WTC11 (cell line): Measurements from ENCODE around the gene MX2.

Source experiments
- ATF1 ChIP-seq: sonication (generic); formaldehyde crosslinking; IDR thresholded peaks from 2 replicates; pipeline ENCODE4 v1.8.1; 2023; ENCODE audit warnings: mild to moderate bottlenecking, moderate library complexity, missing genetic modification reagents
- CREB1 ChIP-seq: sonication (generic); formaldehyde crosslinking; IDR thresholded peaks from 2 replicates; pipeline ENCODE4 v1.8.0; 2023; ENCODE audit warnings: mild to moderate bottlenecking, missing genetic modification reagents
- CREM ChIP-seq: sonication (generic); formaldehyde crosslinking; IDR thresholded peaks from 2 replicates; pipeline ENCODE4 v1.8.1; 2022; ENCODE audit warnings: mild to moderate bottlenecking, missing genetic modification reagents, moderate library complexity
- FOXK1 ChIP-seq: sonication (generic); formaldehyde crosslinking; IDR thresholded peaks from 2 replicates; pipeline ENCODE4 v1.8.0; 2022; ENCODE audit warnings: mild to moderate bottlenecking, moderate library complexity, missing genetic modification reagents
- GRHL2 ChIP-seq: fragments of 250-450 bp; sonication (Bioruptor Pico); IDR thresholded peaks from 2 replicates; pipeline ENCODE4 v1.8.0; 2022; ENCODE audit warnings: mild to moderate bottlenecking, moderate library complexity; ENCODE audit not compliant: insufficient replicate concordance, severe bottlenecking
- GTF2I ChIP-seq: fragments of 250-450 bp; sonication (Bioruptor Pico); conservative IDR thresholded peaks from 2 replicates; pipeline ENCODE4 v1.4.0; 2021; ENCODE audit warnings: mild to moderate bottlenecking
- NR1H2 ChIP-seq: sonication (generic); formaldehyde crosslinking; IDR thresholded peaks from 2 replicates; pipeline ENCODE4 v1.9.0; 2021; ENCODE audit warnings: mild to moderate bottlenecking, moderate library complexity, missing genetic modification reagents
- NR3C1 ChIP-seq: sonication (generic); formaldehyde crosslinking; conservative IDR thresholded peaks from 2 replicates; pipeline ENCODE4 v1.8.1; 2023; ENCODE audit warnings: low read depth, mild to moderate bottlenecking, missing genetic modification reagents
- ZNF232 ChIP-seq: sonication (generic); formaldehyde crosslinking; IDR thresholded peaks from 2 replicates; pipeline ENCODE4 v1.8.0; 2022; ENCODE audit warnings: mild to moderate bottlenecking, missing genetic modification reagents
- TF ChIP-seq, protein P1 (sequence below): fragments of 200-600 bp; IDR thresholded peaks from 2 replicates; pipeline ENCODE4 v1.8.0; 2022; ENCODE audit warnings: antibody characterized with exemption
- TF ChIP-seq, protein P2 (sequence below): sonication (generic); formaldehyde crosslinking; IDR thresholded peaks from 2 replicates; pipeline ENCODE4 v1.8.1; 2023; ENCODE audit warnings: mild to moderate bottlenecking, missing genetic modification reagents, moderate library complexity
- TF ChIP-seq, protein P3 (sequence below): fragments of 250-450 bp; sonication (Bioruptor Pico); IDR thresholded peaks from 2 replicates; pipeline ENCODE4 v1.9.0; 2021; ENCODE audit warnings: mild to moderate bottlenecking
- TF ChIP-seq, protein P4 (sequence below): sonication (generic); formaldehyde crosslinking; IDR thresholded peaks from 2 replicates; pipeline ENCODE4 v1.8.1; 2022; ENCODE audit warnings: missing genetic modification reagents, borderline replicate concordance
- TF ChIP-seq, protein P5 (sequence below): sonication (generic); formaldehyde crosslinking; conservative IDR thresholded peaks from 2 replicates; pipeline ENCODE4 v1.8.1; 2022; ENCODE audit warnings: mild to moderate bottlenecking, missing genetic modification reagents

DNA sequence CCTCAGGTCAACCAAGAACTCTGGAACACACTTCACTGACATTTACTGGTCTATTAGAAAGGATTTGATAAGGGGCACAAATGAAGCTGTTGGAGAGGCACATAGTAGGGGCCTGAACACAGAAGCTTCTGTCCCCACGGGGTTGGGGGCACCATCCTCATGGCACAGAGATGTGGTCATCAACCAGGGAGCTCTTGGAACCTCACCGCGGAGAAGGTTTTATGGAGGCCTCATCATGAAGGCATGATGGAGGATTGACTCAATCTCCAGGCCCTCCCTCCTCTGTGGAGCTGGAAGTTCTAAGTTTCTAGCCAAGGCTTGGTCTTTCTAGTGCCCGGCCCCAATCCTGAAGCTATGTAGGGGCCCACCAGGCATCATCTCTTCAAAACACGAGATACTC, 87.8 kb downstream of the MX2 start:
- TF ChIP-seq, protein P1, sequence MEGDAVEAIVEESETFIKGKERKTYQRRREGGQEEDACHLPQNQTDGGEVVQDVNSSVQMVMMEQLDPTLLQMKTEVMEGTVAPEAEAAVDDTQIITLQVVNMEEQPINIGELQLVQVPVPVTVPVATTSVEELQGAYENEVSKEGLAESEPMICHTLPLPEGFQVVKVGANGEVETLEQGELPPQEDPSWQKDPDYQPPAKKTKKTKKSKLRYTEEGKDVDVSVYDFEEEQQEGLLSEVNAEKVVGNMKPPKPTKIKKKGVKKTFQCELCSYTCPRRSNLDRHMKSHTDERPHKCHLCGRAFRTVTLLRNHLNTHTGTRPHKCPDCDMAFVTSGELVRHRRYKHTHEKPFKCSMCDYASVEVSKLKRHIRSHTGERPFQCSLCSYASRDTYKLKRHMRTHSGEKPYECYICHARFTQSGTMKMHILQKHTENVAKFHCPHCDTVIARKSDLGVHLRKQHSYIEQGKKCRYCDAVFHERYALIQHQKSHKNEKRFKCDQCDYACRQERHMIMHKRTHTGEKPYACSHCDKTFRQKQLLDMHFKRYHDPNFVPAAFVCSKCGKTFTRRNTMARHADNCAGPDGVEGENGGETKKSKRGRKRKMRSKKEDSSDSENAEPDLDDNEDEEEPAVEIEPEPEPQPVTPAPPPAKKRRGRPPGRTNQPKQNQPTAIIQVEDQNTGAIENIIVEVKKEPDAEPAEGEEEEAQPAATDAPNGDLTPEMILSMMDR = no peak
- TF ChIP-seq, protein P2, sequence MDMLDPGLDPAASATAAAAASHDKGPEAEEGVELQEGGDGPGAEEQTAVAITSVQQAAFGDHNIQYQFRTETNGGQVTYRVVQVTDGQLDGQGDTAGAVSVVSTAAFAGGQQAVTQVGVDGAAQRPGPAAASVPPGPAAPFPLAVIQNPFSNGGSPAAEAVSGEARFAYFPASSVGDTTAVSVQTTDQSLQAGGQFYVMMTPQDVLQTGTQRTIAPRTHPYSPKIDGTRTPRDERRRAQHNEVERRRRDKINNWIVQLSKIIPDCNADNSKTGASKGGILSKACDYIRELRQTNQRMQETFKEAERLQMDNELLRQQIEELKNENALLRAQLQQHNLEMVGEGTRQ (CRISPR knock-in tag) = no peak
- no peak for TF ChIP-seq NR1H2 (CRISPR knock-in tag)
- TF ChIP-seq NR3C1 (CRISPR knock-in tag) = no peak
- TF ChIP-seq ZNF232 (CRISPR knock-in tag) = no peak
- no peak for TF ChIP-seq CREB1 (CRISPR knock-in tag)
- TF ChIP-seq, protein P3, sequence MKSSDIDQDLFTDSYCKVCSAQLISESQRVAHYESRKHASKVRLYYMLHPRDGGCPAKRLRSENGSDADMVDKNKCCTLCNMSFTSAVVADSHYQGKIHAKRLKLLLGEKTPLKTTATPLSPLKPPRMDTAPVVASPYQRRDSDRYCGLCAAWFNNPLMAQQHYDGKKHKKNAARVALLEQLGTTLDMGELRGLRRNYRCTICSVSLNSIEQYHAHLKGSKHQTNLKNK (CRISPR knock-in tag) = no peak
- TF ChIP-seq CREM = no peak
- no peak for TF ChIP-seq GTF2I (CRISPR knock-in tag)
- TF ChIP-seq FOXK1 = no peak
- TF ChIP-seq GRHL2 = no peak
- TF ChIP-seq, protein P4, sequence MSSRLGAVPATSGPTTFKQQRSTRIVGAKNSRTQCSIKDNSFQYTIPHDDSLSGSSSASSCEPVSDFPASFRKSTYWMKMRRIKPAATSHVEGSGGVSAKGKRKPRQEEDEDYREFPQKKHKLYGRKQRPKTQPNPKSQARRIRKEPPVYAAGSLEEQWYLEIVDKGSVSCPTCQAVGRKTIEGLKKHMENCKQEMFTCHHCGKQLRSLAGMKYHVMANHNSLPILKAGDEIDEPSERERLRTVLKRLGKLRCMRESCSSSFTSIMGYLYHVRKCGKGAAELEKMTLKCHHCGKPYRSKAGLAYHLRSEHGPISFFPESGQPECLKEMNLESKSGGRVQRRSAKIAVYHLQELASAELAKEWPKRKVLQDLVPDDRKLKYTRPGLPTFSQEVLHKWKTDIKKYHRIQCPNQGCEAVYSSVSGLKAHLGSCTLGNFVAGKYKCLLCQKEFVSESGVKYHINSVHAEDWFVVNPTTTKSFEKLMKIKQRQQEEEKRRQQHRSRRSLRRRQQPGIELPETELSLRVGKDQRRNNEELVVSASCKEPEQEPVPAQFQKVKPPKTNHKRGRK = no peak
- TF ChIP-seq, protein P5, sequence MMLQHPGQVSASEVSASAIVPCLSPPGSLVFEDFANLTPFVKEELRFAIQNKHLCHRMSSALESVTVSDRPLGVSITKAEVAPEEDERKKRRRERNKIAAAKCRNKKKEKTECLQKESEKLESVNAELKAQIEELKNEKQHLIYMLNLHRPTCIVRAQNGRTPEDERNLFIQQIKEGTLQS (CRISPR knock-in tag) = no peak
- no peak for TF ChIP-seq ATF1 (CRISPR knock-in tag)
